GM18526 (cell line): ENCODE results near the gene KIF18A.

ENCODE experiments used
- POLR2A ChIP-seq: IDR thresholded peaks from 3 replicates; pipeline ENCODE4 v1.6.1; 2011; ENCODE audit not compliant: insufficient read length; ENCODE audit errors: extremely low read depth

Gene KIF18A

GRCh38 chr11:28110108-28110820, 2.3 kb upstream of the KIF18A start:
- peak; percentile 65 for TF ChIP-seq POLR2A

DNA sequence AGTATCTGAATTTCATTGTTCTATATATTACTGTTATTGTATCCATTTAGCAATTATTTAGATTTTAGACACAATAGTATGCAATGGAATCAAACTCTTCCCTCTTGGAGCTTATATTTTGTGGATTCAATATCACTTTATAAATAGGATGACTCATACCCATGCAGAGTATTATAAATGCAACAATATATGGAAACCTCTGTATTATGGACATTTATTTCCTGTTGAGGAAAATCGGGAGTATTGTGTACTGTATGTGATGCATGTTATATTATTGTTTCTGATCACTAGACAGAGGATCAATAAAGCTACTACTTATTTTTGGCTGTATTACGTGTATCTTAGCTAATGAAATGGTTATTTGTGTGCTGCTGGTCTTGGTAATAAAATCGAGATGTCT, 1.0 kb upstream of the KIF18A start:
- no peak for TF ChIP-seq POLR2A

DNA sequence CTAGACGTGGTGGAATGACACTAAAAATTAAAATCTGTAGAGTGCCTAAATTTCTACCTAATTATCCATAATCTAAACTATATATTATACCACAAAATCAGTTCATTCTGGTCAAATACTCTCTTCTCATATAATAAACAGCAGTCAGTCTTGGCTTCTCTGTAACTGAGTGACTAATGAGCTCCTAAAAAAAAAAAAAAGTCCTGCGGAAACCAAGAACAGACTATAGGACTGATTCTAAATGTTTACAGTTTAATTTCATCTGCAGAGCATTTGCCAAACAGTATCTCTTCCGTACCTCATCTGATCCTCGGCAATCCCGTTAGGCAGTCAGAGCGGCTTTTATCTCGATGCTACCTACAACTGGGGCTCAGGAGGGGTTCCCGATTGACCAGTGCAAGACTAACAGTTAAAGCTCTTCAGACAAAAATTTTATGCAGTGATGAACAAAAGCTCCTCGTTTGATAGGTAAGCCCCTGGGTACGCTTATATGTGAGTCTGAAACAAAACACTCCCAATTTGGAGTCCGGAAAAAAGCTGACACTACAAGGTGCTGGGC, 686 bp downstream of the KIF18A start:
- no peak for TF ChIP-seq POLR2A

DNA sequence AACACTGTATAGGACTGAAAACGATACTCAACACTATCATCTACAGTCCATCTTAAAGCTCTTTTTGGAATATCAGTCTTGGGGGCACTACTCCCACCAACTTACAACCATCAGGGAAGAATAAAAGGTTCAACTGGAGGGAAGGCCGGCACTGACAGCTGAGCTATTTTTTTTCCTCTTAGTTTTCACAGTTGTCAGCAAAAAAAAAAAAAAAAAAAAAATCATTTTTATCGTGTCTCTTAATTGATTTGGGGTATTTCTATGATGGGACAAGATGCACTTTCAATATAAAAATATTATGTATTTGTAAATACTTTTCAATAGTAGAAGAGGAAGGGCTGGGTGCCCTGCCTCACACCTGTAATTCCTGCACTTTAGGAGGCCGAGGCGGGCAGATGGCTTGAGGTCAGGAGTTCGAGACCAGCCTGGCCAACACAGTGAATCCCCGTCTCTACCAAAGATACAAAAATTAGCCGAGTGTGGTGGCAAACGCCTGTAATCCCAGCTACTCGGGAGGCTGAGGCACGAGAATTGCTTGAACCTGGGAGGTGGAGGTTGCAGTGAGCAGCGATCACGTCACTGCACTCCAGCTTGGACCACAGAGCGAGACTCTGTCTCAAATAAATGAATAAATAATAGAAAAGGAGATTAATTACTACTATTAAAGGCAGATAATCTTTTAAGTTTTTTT, 1.5 kb downstream of the KIF18A start:
- no peak for TF ChIP-seq POLR2A

DNA sequence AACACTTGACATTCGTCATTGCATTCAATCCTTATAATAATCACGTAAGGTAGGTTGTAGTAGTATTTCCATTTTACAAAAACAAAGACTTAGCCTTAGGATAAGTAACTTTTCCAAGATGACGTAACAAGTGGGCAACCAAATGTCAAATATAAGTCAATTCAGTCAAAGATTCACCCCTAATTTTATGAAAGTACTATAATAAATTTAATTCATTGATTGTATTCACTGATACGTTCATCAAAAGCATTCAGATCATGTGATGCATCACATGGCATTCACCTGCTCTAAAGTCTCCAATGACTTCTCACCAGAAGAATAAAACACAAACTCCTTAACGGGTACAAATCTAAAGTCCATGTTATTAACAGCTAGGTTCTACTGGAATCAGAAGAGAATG, 2.1 kb downstream of the KIF18A start:
- TF ChIP-seq POLR2A, result no peak

DNA sequence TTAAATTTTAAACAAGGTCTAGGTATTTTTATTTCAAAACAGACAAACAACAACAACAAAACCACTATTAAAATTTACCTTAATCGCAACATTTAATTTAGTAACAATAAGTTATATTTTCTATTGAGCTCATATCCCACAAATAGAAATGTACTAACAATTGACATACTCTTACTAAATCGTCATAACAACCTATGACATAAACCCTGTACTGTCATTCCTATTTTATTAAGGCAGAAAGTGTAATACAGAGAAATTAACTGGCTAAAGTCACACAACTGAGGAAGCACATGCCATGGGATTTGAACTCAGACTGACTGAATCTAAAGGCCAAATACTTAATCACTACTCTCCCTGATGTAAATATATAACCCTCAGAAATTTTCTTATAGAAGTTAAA, 3.0 kb downstream of the KIF18A start:
- no peak for TF ChIP-seq POLR2A

DNA sequence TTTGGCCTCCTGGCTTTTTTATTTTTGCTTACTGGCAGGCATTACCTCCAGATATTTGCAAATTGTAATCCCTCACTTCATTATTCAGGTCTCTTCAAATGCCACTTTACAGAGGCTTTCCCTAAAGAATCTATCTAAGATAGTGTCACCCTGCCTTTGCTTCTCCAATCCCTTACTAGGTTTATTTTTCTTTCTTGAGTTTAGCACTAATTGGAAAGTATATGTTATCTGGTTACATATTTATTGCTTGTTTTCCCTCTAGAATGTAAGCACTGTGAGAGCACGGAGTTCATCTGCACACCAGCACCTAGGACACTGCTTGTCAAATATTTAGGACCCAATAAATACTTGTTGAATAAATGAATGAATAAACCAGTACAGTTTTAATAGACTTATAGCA, 3.5 kb downstream of the KIF18A start:
- TF ChIP-seq POLR2A, result no peak

- no peak for TF ChIP-seq POLR2A
Observed at GRCh38 chr11:28100665-28101064, 7.3 kb downstream of the KIF18A start.

GRCh38 chr11:28099715-28100114, 8.2 kb downstream of the KIF18A start:
- TF ChIP-seq POLR2A, result no peak

- TF ChIP-seq POLR2A, result no peak
Observed at GRCh38 chr11:28098257-28098656, 9.7 kb downstream of the KIF18A start.

DNA sequence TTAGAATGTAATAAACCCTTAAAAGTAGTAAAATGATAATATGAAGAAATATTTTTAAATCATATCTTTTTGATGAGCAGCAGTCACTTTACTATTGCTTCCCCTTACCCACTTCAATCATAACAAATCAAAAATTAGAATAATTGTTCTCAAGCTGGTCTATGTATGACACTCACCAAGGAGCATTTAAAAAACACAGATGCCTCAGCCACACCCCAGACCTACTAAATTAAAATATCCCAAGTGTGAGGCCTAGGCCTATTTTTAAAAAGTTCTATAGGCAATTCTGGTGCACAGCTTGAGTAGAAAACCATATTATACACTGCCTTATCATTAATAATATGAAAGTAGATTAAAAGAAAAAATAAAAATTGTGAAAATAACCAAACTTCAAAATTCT, 15.2 kb downstream of the KIF18A start:
- TF ChIP-seq POLR2A, result no peak

- TF ChIP-seq POLR2A, result no peak
Observed at GRCh38 chr11:28090052-28090749, 17.8 kb downstream of the KIF18A start.

- no peak for TF ChIP-seq POLR2A
Observed at GRCh38 chr11:28089378-28089777, 18.6 kb downstream of the KIF18A start.

DNA sequence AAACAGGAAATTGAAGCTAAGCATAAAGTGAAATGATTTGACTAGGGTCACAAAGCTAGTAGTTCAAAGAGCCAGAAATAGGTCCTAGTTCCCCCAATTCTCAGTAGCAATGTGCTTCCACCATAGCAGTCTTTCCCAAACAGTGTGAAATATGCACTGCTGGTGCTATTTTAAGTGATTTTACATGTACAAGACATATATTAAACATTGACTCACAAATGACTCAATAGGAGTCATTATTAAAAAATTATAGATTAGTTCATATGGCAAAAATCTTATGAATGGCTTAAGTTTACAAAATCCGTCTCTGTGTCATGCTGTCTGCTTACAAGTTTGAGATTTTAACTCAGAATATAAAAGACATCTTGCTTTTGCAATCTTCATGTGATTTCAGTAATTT, 21.4 kb downstream of the KIF18A start:
- no peak for TF ChIP-seq POLR2A

- no peak for TF ChIP-seq POLR2A
Observed at GRCh38 chr11:28083118-28083517, 24.8 kb downstream of the KIF18A start.

DNA sequence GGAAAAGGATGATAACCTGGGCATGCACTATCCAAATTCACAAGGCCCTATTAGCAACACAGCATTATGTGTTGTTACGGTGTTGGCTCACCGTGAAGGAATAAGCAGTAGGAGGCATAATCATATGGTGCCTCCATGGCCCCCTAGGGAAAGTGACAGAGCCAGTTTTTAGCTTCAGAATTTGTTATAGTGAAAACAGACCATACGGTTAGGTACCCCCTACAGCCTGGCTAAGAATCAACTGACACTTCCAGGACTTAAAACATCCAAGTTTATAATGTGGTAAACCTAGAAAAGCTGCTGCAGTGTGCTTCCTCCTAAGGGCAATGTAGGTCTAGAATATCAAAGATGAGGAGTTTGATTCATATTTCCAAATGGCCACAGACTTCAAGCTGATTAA, 30.4 kb downstream of the KIF18A start:
- TF ChIP-seq POLR2A, result no peak
